ENCODE results near the gene NUP210.

The NUP210 gene

DNA sequence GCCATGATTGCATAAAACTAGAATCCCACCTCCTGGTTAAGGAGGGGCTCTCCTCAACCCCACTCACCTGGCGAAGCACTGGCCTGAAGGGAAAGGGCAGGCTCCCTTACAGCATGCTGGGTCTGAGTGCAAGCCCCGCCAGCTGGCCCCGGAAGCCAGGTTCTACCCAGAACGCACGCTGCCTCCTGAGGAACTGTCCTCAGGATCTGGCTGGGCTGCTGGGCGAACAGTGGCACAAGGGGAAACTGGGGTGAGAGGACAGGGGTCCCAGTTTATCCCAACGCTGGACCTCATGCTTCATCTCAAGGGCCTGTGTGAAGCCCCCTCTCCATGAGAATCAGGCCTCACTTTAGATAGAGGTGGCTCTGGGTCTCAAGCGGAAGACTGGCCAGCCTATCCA, 47.5 kb downstream of the NUP210 start:
- no peaks in the 10 kb centered on the region for H3K27me3 ChIP-seq (ENCODE audit: control insufficient read depth in 1 of 2, insufficient read depth in 2 of 2, low read length in 2 of 2)
- H3K27ac ChIP-seq (ENCODE audit: low read length), result no peak overlapping the region
- no peak overlapping the region for H3K4me3 ChIP-seq (ENCODE audit: low read length in 2 of 2)
- H3K9me3 ChIP-seq (ENCODE audit: control insufficient read depth in 2 of 2, low read length in 2 of 2), result no peaks in the 10 kb centered on the region
- H3K9ac ChIP-seq (ENCODE audit: low read length in 2 of 2), result no peak overlapping the region
- H3K4me1 ChIP-seq (ENCODE audit: control insufficient read depth, insufficient read depth, low read length), result no peaks in the 10 kb centered on the region
- peaks cover 13 to 21% of the 10 kb centered on the region in 2 donors for H3K36me3 ChIP-seq (ENCODE audit: control insufficient read depth in 2 of 2, insufficient read depth in 2 of 2, low read length in 2 of 2)

DNA sequence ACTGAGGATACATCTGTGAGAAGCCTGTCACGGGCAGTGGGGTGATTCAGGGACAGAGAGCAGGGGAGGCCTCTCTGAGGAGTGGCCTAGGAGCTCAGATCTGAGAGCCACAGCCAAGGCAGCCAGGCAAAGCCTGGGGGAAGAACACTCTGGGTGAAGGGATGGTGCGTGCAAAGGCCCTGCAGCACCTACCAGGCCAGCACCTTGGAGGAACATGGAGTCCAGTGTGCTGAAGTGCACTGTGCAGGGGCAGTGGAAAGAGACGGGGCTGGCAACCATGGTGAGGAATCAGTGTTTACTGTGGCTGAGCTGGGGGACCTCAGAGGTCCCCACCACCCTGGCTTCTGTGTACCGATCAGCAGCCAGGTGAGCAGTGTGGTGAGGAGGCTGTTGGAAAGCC, 48.0 kb downstream of the NUP210 start:
- Histone ChIP-seq H3K27me3 (ENCODE audit: control insufficient read depth in 1 of 2, insufficient read depth in 2 of 2, low read length in 2 of 2) (no peaks in the 10 kb centered on the region), H3K4me1 (ENCODE audit: control insufficient read depth, insufficient read depth, low read length) (no peaks in the 10 kb centered on the region), H3K9me3 (ENCODE audit: control insufficient read depth in 2 of 2, low read length in 2 of 2) (no peaks in the 10 kb centered on the region), H3K9ac (ENCODE audit: low read length in 2 of 2) (no peak overlapping the region), H3K4me3 (ENCODE audit: low read length in 2 of 2) (no peak overlapping the region), H3K27ac (ENCODE audit: low read length) (no peak overlapping the region), H3K36me3 (ENCODE audit: control insufficient read depth in 2 of 2, insufficient read depth in 2 of 2, low read length in 2 of 2) (peaks cover 13 to 21% of the 10 kb centered on the region in 2 donors)

DNA sequence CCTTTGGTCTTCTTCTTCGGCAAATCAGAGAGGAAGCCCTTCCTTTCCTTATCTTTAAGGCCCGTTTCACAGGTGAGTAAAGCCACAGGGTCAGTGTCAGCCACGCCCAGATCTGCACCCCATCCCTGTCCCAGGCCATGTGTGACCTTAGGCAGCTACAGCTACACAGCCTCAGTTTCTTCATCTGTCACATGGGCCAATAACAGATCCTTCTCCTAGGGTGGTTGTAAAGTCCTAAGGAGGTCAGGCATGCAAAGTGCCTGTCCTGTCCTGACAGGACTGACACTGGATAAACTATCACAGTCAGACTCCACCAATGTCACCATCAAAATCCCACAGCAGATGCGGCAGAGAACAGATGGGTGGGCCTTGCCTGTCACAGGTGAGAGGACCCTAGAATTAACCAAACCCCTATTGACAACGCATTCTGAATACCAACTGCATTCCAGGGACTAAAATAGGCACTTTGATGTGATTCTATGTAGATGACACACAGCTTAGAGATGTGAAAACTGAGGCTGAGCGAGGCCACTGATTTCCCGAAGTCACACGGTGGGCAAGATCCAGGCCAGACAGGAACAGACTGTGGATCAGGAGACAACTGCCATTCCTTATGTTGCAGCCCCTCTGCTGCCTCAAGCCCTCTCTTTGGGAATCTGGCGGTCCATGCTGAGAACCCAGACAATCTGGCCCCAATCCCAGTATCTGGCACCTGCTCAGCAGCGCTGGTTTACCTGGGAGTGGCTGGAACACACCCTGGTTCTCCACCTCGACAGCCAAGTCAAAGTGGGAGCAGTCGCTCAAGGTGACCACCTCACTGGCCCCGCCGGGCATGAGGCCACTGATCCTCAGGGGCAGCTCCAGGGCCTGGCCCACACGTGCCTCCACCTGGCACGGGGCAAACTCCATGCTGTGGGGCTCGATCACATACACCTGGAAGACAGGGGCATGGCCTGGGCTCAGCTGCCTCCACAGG, 48.7 kb downstream of the NUP210 start:
- H3K4me3 ChIP-seq (ENCODE audit: low read length in 2 of 2), result no peak overlapping the region
- H3K9ac ChIP-seq (ENCODE audit: low read length in 2 of 2), result no peak overlapping the region
- H3K27me3 ChIP-seq (ENCODE audit: control insufficient read depth in 1 of 2, insufficient read depth in 2 of 2, low read length in 2 of 2), result no peaks in the 10 kb centered on the region
- peaks cover 13 to 21% of the 10 kb centered on the region in 2 donors for H3K36me3 ChIP-seq (ENCODE audit: control insufficient read depth in 2 of 2, insufficient read depth in 2 of 2, low read length in 2 of 2)
- H3K9me3 ChIP-seq (ENCODE audit: control insufficient read depth in 2 of 2, low read length in 2 of 2), result no peaks in the 10 kb centered on the region
- no peak overlapping the region for H3K27ac ChIP-seq (ENCODE audit: low read length)
- H3K4me1 ChIP-seq (ENCODE audit: control insufficient read depth, insufficient read depth, low read length), result no peaks in the 10 kb centered on the region

DNA sequence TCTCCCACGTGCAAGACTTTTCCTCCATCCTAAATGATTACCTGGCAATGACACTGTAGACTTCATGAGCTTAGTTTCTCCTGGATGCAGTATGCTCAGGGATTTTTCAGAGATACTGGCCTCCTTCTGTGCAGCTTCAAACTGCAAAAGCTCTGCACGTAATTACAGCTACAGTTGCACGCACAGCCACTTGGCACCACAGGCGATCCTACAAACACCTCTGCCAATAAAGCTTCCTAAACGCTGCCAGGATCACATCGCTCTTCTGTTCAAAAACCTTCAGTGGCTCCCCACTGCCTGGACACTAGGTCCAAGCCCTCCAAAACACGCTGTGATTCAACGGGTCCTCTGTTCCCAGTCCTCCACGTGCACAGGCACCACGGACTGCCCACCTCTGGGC, 49.5 kb downstream of the NUP210 start:
- Histone ChIP-seq H3K9me3 (ENCODE audit: control insufficient read depth in 2 of 2, low read length in 2 of 2) (no peaks in the 10 kb centered on the region), H3K27me3 (ENCODE audit: control insufficient read depth in 1 of 2, insufficient read depth in 2 of 2, low read length in 2 of 2) (no peaks in the 10 kb centered on the region), H3K9ac (ENCODE audit: low read length in 2 of 2) (no peak overlapping the region), H3K4me3 (ENCODE audit: low read length in 2 of 2) (no peak overlapping the region), H3K4me1 (ENCODE audit: control insufficient read depth, insufficient read depth, low read length) (no peaks in the 10 kb centered on the region), H3K36me3 (ENCODE audit: control insufficient read depth in 2 of 2, insufficient read depth in 2 of 2, low read length in 2 of 2) (peaks cover 11 to 21% of the 10 kb centered on the region in 2 donors), H3K27ac (ENCODE audit: low read length) (no peak overlapping the region)

DNA sequence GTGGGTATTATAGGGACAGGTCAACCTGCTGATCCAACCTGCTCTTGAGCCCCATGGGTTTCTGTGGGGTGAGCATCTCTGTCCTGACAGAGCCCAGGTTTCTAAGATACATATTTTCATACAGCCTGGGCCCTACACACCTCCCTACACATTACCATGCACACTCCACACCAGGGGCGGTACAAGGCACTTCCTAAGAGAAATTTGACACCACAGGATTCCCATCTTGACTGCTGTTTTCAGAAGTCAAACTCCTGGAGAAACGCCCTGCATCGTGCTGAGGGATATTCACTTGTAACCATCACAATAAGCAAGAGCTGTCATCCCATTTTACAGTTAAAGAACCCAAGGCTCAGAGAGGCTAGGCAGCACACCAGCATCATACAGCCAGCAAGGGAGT, 50.1 kb downstream of the NUP210 start:
- Histone ChIP-seq H3K27me3 (ENCODE audit: control insufficient read depth in 1 of 2, insufficient read depth in 2 of 2, low read length in 2 of 2) (no peaks in the 10 kb centered on the region), H3K4me3 (ENCODE audit: low read length in 2 of 2) (no peak overlapping the region), H3K36me3 (ENCODE audit: control insufficient read depth in 2 of 2, insufficient read depth in 2 of 2, low read length in 2 of 2) (peaks cover 11 to 21% of the 10 kb centered on the region in 2 donors), H3K27ac (ENCODE audit: low read length) (no peak overlapping the region), H3K9ac (ENCODE audit: low read length in 2 of 2) (no peak overlapping the region), H3K4me1 (ENCODE audit: control insufficient read depth, insufficient read depth, low read length) (no peaks in the 10 kb centered on the region), H3K9me3 (ENCODE audit: control insufficient read depth in 2 of 2, low read length in 2 of 2) (no peaks in the 10 kb centered on the region)

DNA sequence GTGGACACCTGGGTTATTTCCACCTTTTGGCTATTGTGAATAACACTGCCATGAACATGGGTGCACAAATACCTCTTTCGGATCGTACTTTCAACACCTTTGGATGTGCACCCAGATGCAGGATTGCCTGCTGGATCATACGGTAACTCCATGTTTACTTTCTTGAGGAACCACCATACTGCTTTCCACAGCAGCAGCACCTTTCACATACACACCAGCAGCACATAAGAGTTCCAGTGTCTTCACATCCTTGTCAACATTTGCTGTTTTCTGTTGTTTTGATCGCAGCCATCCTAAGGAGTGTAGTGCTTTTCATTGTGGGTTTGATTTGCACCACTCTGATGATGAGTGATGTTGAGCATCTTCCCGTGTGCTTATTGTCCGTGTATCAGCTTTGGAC, 51.3 kb downstream of the NUP210 start:
- Histone ChIP-seq H3K9me3 (ENCODE audit: control insufficient read depth in 2 of 2, low read length in 2 of 2) (no peaks in the 10 kb centered on the region), H3K27ac (ENCODE audit: low read length) (no peak overlapping the region), H3K36me3 (ENCODE audit: control insufficient read depth in 2 of 2, insufficient read depth in 2 of 2, low read length in 2 of 2) (peaks cover 11 to 21% of the 10 kb centered on the region in 2 donors), H3K27me3 (ENCODE audit: control insufficient read depth in 1 of 2, insufficient read depth in 2 of 2, low read length in 2 of 2) (no peaks in the 10 kb centered on the region), H3K4me1 (ENCODE audit: control insufficient read depth, insufficient read depth, low read length) (no peaks in the 10 kb centered on the region), H3K9ac (ENCODE audit: low read length in 2 of 2) (no peak overlapping the region), H3K4me3 (ENCODE audit: low read length in 2 of 2) (no peak overlapping the region)

DNA sequence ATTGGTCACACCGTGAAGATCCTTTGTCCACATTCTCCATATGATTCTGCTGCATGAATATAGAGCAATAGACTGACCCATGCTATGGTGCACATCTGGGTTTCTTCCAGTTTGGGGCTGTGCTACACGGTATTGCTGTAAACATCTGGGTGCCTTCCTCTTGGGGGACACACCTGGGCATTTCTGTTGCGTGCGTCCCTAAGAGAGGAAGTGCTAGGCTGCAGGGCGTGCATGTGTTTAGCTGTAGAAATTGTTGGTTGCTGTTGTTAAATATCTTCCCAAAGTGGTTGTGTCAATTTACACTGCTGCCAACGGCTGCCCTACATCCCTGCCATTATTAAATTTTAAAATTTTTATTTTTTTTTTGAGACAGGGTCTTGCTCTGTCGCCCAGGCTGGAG, 52.4 kb downstream of the NUP210 start:
- no peaks in the 10 kb centered on the region for H3K27me3 ChIP-seq (ENCODE audit: control insufficient read depth in 1 of 2, insufficient read depth in 2 of 2, low read length in 2 of 2)
- H3K4me3 ChIP-seq (ENCODE audit: low read length in 2 of 2), result no peak overlapping the region
- H3K9ac ChIP-seq (ENCODE audit: low read length in 2 of 2), result no peak overlapping the region
- no peaks in the 10 kb centered on the region for H3K4me1 ChIP-seq (ENCODE audit: control insufficient read depth, insufficient read depth, low read length)
- H3K27ac ChIP-seq (ENCODE audit: low read length), result no peak overlapping the region
- no peaks in the 10 kb centered on the region for H3K9me3 ChIP-seq (ENCODE audit: control insufficient read depth in 2 of 2, low read length in 2 of 2)
- peaks cover 11 to 21% of the 10 kb centered on the region in 2 donors for H3K36me3 ChIP-seq (ENCODE audit: control insufficient read depth in 2 of 2, insufficient read depth in 2 of 2, low read length in 2 of 2)

DNA sequence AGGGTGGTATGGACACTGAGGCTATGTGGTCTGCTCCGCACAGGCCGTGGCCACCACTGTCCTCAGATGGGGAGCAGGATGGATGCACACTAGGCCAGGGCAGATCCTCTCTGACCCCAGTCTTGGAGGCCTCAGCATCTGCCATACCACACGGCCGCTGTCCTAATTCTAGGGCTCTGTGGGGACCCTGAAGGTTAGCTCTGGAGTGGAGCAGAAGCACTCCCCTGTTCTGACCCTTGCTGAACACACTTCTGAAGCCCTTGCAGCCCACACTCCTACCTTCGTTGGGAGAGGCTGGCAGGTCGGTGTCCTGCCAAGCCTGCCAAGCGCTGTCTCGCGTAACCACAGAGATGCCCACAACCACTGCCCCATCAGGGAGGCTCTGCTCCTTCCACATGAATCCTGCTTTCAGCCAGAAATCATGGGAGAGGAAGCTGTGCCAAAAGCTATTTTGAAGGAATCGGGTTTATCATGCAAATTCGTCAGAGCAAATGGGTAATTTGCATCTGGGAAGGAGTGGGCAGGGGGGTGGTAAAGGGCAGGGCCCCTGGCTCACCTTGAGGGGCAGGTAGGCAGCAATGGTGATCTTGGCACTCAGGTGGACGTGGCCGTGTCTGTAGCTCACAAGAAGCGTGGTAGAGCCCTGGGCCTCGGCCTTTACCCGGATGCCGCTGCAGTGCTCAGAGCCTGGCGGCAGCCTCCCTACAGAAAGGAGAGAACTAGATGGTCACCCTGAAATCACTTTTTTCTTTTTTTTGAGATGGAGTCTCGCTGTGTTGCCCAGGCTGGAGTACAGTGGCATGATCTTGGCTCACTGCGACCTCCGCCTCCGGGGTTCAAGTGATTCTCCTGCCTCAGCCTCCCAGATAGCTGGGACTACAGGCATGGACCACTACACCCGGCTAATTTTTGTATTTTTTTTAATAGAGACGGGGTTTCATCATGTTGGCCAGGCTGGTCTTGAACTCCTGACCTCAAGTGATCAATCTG, 54.4 kb downstream of the NUP210 start:
- Histone ChIP-seq H3K4me1 (ENCODE audit: control insufficient read depth, insufficient read depth, low read length) (no peaks in the 10 kb centered on the region), H3K9me3 (ENCODE audit: control insufficient read depth in 2 of 2, low read length in 2 of 2) (no peaks in the 10 kb centered on the region), H3K27me3 (ENCODE audit: control insufficient read depth in 1 of 2, insufficient read depth in 2 of 2, low read length in 2 of 2) (no peaks in the 10 kb centered on the region), H3K36me3 (ENCODE audit: control insufficient read depth in 2 of 2, insufficient read depth in 2 of 2, low read length in 2 of 2) (peaks cover 4 to 13% of the 10 kb centered on the region in 2 donors), H3K27ac (ENCODE audit: low read length) (no peak overlapping the region), H3K9ac (ENCODE audit: low read length in 2 of 2) (no peak overlapping the region), H3K4me3 (ENCODE audit: low read length in 2 of 2) (no peak overlapping the region)

DNA sequence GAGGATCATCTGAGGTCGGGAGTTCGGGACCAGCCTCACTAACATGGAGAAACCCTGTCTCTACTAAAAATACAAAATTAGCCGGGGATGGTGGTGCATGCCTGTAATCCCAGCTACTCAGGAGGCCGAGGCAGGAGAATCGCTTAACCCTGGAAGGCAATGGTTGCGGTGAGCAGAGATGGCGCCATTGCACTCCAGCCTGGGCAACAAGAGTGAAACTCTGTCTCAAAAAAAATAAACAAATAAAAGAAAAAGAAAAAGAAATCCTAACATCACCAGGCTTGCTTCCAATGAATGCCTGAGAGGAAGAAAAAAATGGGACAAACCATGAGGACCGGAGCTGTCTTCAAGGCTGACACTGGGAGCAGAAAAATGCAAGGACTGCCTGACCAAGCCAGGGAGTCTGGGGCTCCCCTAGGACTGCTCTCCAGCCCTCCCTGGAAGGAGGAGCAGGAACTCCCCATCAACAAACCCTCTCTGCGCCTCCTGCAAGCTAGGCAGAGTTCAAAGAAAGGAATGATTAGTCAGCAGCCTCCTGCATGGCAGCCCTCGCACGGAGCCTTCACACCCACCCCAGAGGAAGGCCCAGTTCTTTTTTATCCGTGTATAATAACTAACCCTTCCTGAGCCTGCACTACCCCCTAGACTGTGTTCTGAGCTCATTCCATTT, 55.4 kb downstream of the NUP210 start:
- H3K9me3 ChIP-seq (ENCODE audit: control insufficient read depth in 2 of 2, low read length in 2 of 2), result no peaks in the 10 kb centered on the region
- no peaks in the 10 kb centered on the region for H3K27me3 ChIP-seq (ENCODE audit: control insufficient read depth in 1 of 2, insufficient read depth in 2 of 2, low read length in 2 of 2)
- no peak overlapping the region for H3K27ac ChIP-seq (ENCODE audit: low read length)
- H3K4me1 ChIP-seq (ENCODE audit: control insufficient read depth, insufficient read depth, low read length), result no peaks in the 10 kb centered on the region
- no peak overlapping the region for H3K4me3 ChIP-seq (ENCODE audit: low read length in 2 of 2)
- no peak overlapping the region for H3K9ac ChIP-seq (ENCODE audit: low read length in 2 of 2)
- peaks cover 6% of the 10 kb centered on the region in 2 donors for H3K36me3 ChIP-seq (ENCODE audit: control insufficient read depth in 2 of 2, insufficient read depth in 2 of 2, low read length in 2 of 2)

DNA sequence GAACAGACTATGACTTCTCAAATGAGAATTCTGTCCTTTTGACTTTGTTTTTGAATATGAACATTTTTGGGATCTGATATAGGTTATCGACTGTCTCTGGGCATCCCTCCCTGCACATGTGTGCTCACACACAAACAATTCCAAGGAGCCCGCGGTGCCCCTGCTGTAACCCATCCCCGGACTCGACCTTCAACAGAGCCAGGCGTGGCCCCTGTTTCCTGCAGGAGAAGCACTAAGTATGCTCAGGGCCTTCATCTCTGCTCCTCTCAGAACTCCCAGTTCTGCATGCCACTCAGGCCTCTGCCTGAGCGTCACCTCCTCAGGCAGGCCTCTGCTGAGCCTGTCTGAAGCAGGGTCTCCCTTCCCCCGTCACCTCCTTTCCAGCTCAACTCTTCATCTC, 57.6 kb downstream of the NUP210 start:
- no peak overlapping the region for H3K27ac ChIP-seq (ENCODE audit: low read length)
- H3K36me3 ChIP-seq (ENCODE audit: control insufficient read depth in 2 of 2, insufficient read depth in 2 of 2, low read length in 2 of 2), result peaks cover 0 to 6% of the 10 kb centered on the region in 2 donors
- no peak overlapping the region for H3K9ac ChIP-seq (ENCODE audit: low read length in 2 of 2)

More for the DNA sequence above, 57.6 kb downstream of the NUP210 start:
- Histone ChIP-seq H3K4me1 (ENCODE audit: control insufficient read depth, insufficient read depth, low read length) (no peaks in the 10 kb centered on the region), H3K9me3 (ENCODE audit: control insufficient read depth in 2 of 2, low read length in 2 of 2) (no peaks in the 10 kb centered on the region), H3K4me3 (ENCODE audit: low read length in 2 of 2) (no peak overlapping the region), H3K27me3 (ENCODE audit: control insufficient read depth in 1 of 2, insufficient read depth in 2 of 2, low read length in 2 of 2) (no peaks in the 10 kb centered on the region)
